ENCODE results near the gene CD7. TPM values are rescaled to one million over a fixed set of nuclear protein-coding genes. Genes with fewer than 3 reads are reported as not detected.

The CD7 gene
- total RNA-seq, 1 experiment from 2014 or later: 0.93 TPM

DNA sequence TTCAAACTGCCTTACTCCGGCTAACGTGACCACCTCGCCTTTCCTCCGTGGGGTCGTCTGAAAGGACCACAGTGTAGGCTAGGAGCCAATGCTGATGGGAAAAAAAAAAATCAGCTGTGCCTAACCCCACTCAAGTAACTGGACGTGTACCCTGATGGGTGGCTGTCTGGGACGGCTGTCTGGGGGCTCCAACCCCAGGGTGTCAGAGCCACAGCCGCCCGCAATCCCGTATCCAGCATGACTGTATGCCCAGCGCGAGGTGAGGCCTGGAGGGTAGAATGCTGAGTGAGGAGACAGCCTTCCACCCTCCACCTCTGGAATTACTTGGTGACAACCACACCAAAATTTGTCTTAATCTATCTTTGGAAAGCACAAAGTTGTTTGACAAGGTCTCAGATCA lies 46.8 kb downstream of the CD7 start:
- CTCF ChIA-PET: interaction anchor here (0.6 kb wide), 1 partner anchor 469 kb away, joined by 6 read pairs; no protein-coding TSS in a partner anchor
- no peaks in the 10 kb centered on the region for H3K9me3 ChIP-seq

DNA sequence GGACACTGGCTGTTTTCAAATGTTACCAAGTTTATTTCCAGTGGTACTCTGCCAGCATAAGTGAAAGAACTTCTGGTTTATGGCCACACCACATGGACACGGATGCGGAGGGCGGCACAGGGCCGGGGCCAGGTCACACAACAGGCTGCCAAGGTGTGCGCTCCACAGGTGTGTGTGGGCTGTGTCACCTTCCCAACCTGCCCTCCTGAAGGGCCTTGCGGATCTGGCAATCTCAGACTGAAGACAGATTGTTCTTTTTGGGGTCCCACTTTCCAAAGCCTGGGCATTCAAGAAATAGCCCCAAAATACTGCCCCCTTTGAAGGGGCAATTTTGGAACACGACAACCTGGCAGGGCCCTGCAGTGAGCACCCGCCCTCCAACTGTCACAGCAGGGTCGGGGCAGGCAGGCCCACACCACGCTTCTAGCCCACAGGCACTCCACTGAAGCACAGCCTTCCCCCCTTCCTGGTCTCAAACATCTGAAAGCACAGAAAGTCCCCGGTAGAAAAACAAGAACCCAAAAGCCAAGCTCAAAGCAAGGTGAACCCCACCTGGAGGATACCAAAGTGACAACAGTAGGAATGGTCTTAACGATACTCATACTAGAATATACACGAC lies 47.4 kb downstream of the CD7 start:
- intact Hi-C loops (cut with micrococcal nuclease; ENCODE audit: unreplicated experiment): no loop called here
- BruUV-seq (replicated peaks): no TSS peak
- no peak for DNase-seq
- ChIA-PET CTCF (no interaction called here), POLR2A (no interaction called here)
- H3K27ac Mint-ChIP-seq (ENCODE audit: unreplicated experiment): peak overlapping the region; percentile 53
- peaks cover 87% of the 10 kb centered on the region for H3K36me3 Mint-ChIP-seq (ENCODE audit: insufficient read depth, unreplicated experiment)
- peak overlapping the region; percentile 52 for H3K4me3 Mint-ChIP-seq (ENCODE audit: unreplicated experiment)
- no peaks in the 10 kb centered on the region for H3K27me3 Mint-ChIP-seq (ENCODE audit: insufficient read depth, unreplicated experiment)
- Histone ChIP-seq H3K4me1 (peaks cover 72% of the 10 kb centered on the region), H3K36me3 (ENCODE audit: control insufficient read depth, insufficient read depth, low read length) (peaks cover 5% of the 10 kb centered on the region; the same call in 1 of the 2 replicates), H3K27me3 (replicated peaks; ENCODE audit: control insufficient read depth, insufficient read depth, low read length) (no peaks in the 10 kb centered on the region), H3K4me3 (ENCODE audit: low read depth, low read length) (no peak overlapping the region), H3K9me3 (no peaks in the 10 kb centered on the region)
- TF ChIP-seq, protein P1, sequence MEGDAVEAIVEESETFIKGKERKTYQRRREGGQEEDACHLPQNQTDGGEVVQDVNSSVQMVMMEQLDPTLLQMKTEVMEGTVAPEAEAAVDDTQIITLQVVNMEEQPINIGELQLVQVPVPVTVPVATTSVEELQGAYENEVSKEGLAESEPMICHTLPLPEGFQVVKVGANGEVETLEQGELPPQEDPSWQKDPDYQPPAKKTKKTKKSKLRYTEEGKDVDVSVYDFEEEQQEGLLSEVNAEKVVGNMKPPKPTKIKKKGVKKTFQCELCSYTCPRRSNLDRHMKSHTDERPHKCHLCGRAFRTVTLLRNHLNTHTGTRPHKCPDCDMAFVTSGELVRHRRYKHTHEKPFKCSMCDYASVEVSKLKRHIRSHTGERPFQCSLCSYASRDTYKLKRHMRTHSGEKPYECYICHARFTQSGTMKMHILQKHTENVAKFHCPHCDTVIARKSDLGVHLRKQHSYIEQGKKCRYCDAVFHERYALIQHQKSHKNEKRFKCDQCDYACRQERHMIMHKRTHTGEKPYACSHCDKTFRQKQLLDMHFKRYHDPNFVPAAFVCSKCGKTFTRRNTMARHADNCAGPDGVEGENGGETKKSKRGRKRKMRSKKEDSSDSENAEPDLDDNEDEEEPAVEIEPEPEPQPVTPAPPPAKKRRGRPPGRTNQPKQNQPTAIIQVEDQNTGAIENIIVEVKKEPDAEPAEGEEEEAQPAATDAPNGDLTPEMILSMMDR (IDR thresholded peaks at IDR 0.05; ENCODE audit: insufficient read depth in 1 of 2, low read depth in 1 of 2, low read length in 1 of 2, severe bottlenecking in 1 of 2, unreplicated experiment in 1 of 2): no peak
- H3K4me1 Mint-ChIP-seq (ENCODE audit: low read depth, unreplicated experiment): peaks cover 59% of the 10 kb centered on the region
- H3K9me3 Mint-ChIP-seq (ENCODE audit: unreplicated experiment): no peaks in the 10 kb centered on the region

More for the DNA sequence above, 46.8 kb downstream of the CD7 start:
- Mint-ChIP-seq H3K4me3 (ENCODE audit: unreplicated experiment) (peak overlapping the region; percentile 20), H3K9me3 (ENCODE audit: unreplicated experiment) (no peaks in the 10 kb centered on the region), H3K36me3 (ENCODE audit: insufficient read depth, unreplicated experiment) (peaks cover 81% of the 10 kb centered on the region), H3K4me1 (ENCODE audit: low read depth, unreplicated experiment) (peaks cover 62% of the 10 kb centered on the region), H3K27me3 (ENCODE audit: insufficient read depth, unreplicated experiment) (no peaks in the 10 kb centered on the region), H3K27ac (ENCODE audit: unreplicated experiment) (peak overlapping the region; percentile 53)
- POLR2A ChIA-PET: no interaction called here
- intact Hi-C loops (cut with micrococcal nuclease; ENCODE audit: unreplicated experiment): no loop called here
- peaks cover 70% of the 10 kb centered on the region for H3K4me1 ChIP-seq
- no peaks in the 10 kb centered on the region for H3K27me3 ChIP-seq (replicated peaks; ENCODE audit: control insufficient read depth, insufficient read depth, low read length)
- no TSS peak for BruUV-seq (replicated peaks)
- TF ChIP-seq, protein P1 (IDR thresholded peaks at IDR 0.05; ENCODE audit: insufficient read depth in 1 of 2, low read depth in 1 of 2, low read length in 1 of 2, severe bottlenecking in 1 of 2, unreplicated experiment in 1 of 2): no peak
- no peak for DNase-seq
- peaks cover 5% of the 10 kb centered on the region; the same call in 1 of the 2 replicates for H3K36me3 ChIP-seq (ENCODE audit: control insufficient read depth, insufficient read depth, low read length)
- H3K4me3 ChIP-seq (ENCODE audit: low read depth, low read length): no peak overlapping the region

DNA sequence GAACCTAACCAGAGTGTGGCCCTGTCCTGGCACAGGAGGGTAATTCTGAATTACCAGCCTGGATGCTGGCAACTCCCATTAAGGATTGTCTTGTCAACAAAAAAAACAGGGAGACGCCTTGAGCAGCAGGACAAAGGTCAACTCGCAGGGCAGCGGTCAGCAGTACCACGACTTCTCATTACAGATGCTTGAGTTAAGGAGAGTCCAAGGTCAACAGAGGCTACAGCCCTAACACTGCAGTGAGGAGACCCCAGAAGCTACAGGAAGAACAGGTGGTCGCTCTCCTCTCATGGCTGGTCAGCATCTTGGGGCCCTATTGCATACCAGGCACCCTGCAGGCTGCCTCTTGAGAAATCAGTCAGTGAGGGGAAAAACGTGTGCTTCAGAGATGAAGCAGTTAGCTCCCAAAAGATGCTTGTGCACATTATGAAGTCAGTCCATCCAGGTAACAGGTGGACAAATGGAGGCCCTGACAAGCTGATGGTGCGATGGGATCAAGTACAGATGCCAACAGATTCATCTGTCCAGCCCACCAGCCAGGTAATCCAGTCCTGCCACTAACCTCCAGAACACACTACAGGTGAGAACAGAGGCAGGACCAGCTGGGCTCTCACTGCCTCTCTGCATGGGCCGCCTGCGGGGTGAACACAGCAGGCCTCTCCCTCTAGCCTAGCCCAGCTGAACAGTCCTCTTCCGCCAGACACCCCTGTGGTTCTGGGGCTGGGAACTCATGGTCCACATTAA lies 48.1 kb downstream of the CD7 start:
- intact Hi-C loops (cut with micrococcal nuclease; ENCODE audit: unreplicated experiment): no loop called here
- Mint-ChIP-seq H3K27ac (ENCODE audit: unreplicated experiment) (peak overlapping the region; percentile 92), H3K27me3 (ENCODE audit: insufficient read depth, unreplicated experiment) (no peaks in the 10 kb centered on the region), H3K36me3 (ENCODE audit: insufficient read depth, unreplicated experiment) (peaks cover 94% of the 10 kb centered on the region), H3K4me3 (ENCODE audit: unreplicated experiment) (peak overlapping the region; percentile 52), H3K9me3 (ENCODE audit: unreplicated experiment) (no peaks in the 10 kb centered on the region), H3K4me1 (ENCODE audit: low read depth, unreplicated experiment) (peaks cover 55% of the 10 kb centered on the region)
- CTCF ChIA-PET: no interaction called here
- TF ChIP-seq, protein P1 (IDR thresholded peaks at IDR 0.05; ENCODE audit: insufficient read depth in 1 of 2, low read depth in 1 of 2, low read length in 1 of 2, severe bottlenecking in 1 of 2, unreplicated experiment in 1 of 2): no peak
- H3K4me3 ChIP-seq (ENCODE audit: low read depth, low read length): no peak overlapping the region
- H3K4me1 ChIP-seq: peaks cover 69% of the 10 kb centered on the region
- H3K36me3 ChIP-seq (ENCODE audit: control insufficient read depth, insufficient read depth, low read length): peaks cover 7% of the 10 kb centered on the region; the same call in 1 of the 2 replicates
- BruUV-seq (replicated peaks): no TSS peak
- H3K9me3 ChIP-seq: no peaks in the 10 kb centered on the region
- no peaks in the 10 kb centered on the region for H3K27me3 ChIP-seq (replicated peaks; ENCODE audit: control insufficient read depth, insufficient read depth, low read length)
- DNase-seq: no peak
- POLR2A ChIA-PET: no interaction called here
